ENCODE results near the gene HDAC5.
"Not testable (repeated sequence)": the region's sequence is repeated elsewhere in the genome, so short reads cannot be mapped to it uniquely, and the experiment has no call there.

HDAC5 gene

GRCh38 chr17:44062871-44063270 lies 60.6 kb downstream of the HDAC5 start:
- Histone ChIP-seq H3K27me3 (no peaks in the 10 kb centered on the region), H3K27ac (no peak overlapping the region), H3K9me3 (no peaks in the 10 kb centered on the region), H3K36me3 (peaks cover 12 to 53% (median 32%) of the 10 kb centered on the region in 3 donors), H3K4me1 (peaks cover 0 to 29% (median 9%) of the 10 kb centered on the region in 4 donors), H3K4me3 (no peak overlapping the region)
- DNase-seq, result no peak
- intact Hi-C loops (cut with DNase I; ENCODE audit: low total_unique reads), result no loop called here
- TF ChIP-seq, protein P1, sequence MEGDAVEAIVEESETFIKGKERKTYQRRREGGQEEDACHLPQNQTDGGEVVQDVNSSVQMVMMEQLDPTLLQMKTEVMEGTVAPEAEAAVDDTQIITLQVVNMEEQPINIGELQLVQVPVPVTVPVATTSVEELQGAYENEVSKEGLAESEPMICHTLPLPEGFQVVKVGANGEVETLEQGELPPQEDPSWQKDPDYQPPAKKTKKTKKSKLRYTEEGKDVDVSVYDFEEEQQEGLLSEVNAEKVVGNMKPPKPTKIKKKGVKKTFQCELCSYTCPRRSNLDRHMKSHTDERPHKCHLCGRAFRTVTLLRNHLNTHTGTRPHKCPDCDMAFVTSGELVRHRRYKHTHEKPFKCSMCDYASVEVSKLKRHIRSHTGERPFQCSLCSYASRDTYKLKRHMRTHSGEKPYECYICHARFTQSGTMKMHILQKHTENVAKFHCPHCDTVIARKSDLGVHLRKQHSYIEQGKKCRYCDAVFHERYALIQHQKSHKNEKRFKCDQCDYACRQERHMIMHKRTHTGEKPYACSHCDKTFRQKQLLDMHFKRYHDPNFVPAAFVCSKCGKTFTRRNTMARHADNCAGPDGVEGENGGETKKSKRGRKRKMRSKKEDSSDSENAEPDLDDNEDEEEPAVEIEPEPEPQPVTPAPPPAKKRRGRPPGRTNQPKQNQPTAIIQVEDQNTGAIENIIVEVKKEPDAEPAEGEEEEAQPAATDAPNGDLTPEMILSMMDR (IDR thresholded peaks at IDR 0.05), result no peak

GRCh38 chr17:44061446-44061845 lies 62.0 kb downstream of the HDAC5 start:
- no peaks in the 10 kb centered on the region for H3K27me3 ChIP-seq
- H3K9me3 ChIP-seq, result no peaks in the 10 kb centered on the region
- DNase-seq, result no peak
- TF ChIP-seq, protein P1 (IDR thresholded peaks at IDR 0.05), result no peak
- no peak overlapping the region for H3K4me3 ChIP-seq
- H3K4me1 ChIP-seq, result peaks cover 0 to 18% (median 3%) of the 10 kb centered on the region in 4 donors
- peaks cover 12 to 65% (median 32%) of the 10 kb centered on the region in 3 donors for H3K36me3 ChIP-seq
- no peak overlapping the region for H3K27ac ChIP-seq
- intact Hi-C loops (cut with DNase I; ENCODE audit: low total_unique reads), result no loop called here

DNA sequence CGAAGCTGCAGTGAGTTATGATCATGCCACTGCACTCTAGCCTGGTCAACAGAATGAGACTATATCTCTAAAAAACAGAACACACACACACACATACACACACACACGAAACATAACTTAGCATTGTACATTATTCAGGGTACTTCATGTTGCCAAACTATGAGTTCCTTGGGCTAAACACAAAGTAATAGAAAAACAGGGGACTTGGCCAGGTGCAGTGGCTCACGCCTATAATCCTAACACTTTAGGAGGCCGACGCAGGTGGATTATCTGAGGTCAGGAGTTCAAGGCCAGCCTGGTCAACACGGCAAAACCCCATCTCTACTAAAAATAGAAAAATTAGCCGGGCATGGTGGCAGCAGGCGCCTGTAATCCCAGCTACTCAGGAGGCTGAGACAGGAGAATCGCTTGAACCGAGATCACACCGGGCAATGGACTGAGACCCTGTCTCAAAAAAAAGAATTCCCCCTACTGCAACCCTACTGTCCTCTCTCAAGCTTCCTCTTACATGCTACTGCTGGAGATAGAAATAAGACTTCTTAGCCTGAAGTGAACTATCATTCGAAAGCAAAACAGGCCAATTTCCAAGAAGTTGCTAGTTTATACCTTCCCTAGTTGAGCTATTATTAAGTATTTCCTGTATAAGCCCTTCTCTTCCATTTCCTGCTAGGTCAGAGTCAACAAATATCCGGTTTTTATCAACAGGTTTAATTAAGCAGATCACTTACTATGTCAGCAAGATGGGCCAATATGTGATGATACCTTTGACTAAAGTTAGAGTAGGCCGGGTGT lies 64.1 kb downstream of the HDAC5 start:
- Histone ChIP-seq H3K27me3 (no peaks in the 10 kb centered on the region), H3K9me3 (no peaks in the 10 kb centered on the region), H3K4me1 (peaks cover 0 to 3% (median 0%) of the 10 kb centered on the region in 4 donors), H3K4me3 (no peak overlapping the region), H3K36me3 (peaks cover 12 to 79% (median 32%) of the 10 kb centered on the region in 3 donors), H3K27ac (no peak overlapping the region)
- intact Hi-C loops (cut with DNase I; ENCODE audit: low total_unique reads), result no loop called here
- no peak for DNase-seq
- TF ChIP-seq, protein P1 (IDR thresholded peaks at IDR 0.05), result no peak

GRCh38 chr17:44053125-44053872 lies 70.1 kb downstream of the HDAC5 start:
- TF ChIP-seq, protein P1 (IDR thresholded peaks at IDR 0.05), result no peak
- H3K4me3 ChIP-seq, result no peak overlapping the region
- no peaks in the 10 kb centered on the region for H3K27me3 ChIP-seq
- H3K4me1 ChIP-seq, result no peaks in the 10 kb centered on the region
- H3K9me3 ChIP-seq, result no peaks in the 10 kb centered on the region
- no peak for DNase-seq
- no peak overlapping the region for H3K27ac ChIP-seq
- intact Hi-C loops (cut with DNase I; ENCODE audit: low total_unique reads), result no loop called here
- H3K36me3 ChIP-seq, result peaks cover 32 to 88% (median 40%) of the 10 kb centered on the region in 3 donors

GRCh38 chr17:44049294-44050060 lies 74.0 kb downstream of the HDAC5 start:
- no peak for DNase-seq
- H3K27ac ChIP-seq, result no peak overlapping the region
- peaks cover 0 to 2% (median 0%) of the 10 kb centered on the region in 4 donors for H3K4me1 ChIP-seq
- TF ChIP-seq, protein P1 (IDR thresholded peaks at IDR 0.05), result no peak
- intact Hi-C loops (cut with DNase I; ENCODE audit: low total_unique reads), result loop anchor here (10.0 kb wide), 1 partner anchor 105 kb away; the partner anchor contains the start of gene PPY
- H3K27me3 ChIP-seq, result no peaks in the 10 kb centered on the region
- H3K36me3 ChIP-seq, result peaks cover 32 to 72% (median 47%) of the 10 kb centered on the region in 3 donors
- no peak overlapping the region for H3K4me3 ChIP-seq
- H3K9me3 ChIP-seq, result no peaks in the 10 kb centered on the region

DNA sequence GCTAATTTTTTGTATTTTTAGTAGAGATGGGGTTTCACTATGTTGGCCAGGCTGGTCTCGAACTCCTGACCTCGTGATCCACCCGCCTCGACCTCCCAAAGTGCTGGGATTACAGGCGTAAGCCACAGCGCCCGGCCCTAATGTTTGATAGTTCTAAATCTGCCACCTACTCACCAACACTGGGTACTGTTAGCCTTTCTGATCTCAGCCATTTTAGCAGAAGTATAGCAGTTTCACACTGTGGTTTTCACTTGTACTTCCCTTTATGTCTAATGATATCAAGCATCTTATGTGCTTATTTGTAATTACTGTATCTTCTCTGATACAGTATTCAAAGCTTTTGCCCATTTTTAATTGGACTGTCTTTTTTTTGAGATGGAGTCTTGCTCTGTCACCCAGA lies 76.5 kb downstream of the HDAC5 start:
- intact Hi-C loops (cut with DNase I; ENCODE audit: low total_unique reads), result loop anchor here (10.0 kb wide), 1 partner anchor 102 kb away; the partner anchor contains the start of gene PPY
- not testable (repeated sequence) for DNase-seq, H3K4me3 ChIP-seq, H3K27me3 ChIP-seq, H3K27ac ChIP-seq, H3K9me3 ChIP-seq
- peaks cover 26 to 47% (median 42%) of the 10 kb centered on the region in 3 donors for H3K36me3 ChIP-seq
- peaks cover 0 to 12% (median 1%) of the 10 kb centered on the region in 4 donors for H3K4me1 ChIP-seq

Measured in tibial artery (tissue), 4 donors.